Heart left ventricle (tissue), 16 donors: Measurements from ENCODE around the gene MSLN. TPM values are rescaled to one million over a fixed set of nuclear protein-coding genes. Genes with fewer than 3 reads are reported as not detected.

Source experiments
- ATAC-seq, 4 donors: fragments of 200-7000 bp; cut with Tn5 transposase; one replicate each; pipeline ENCODE4 v1.9.1; 2020 to 2022; ENCODE audit warnings: moderate library complexity in 4 of 4, mild to moderate bottlenecking in 3 of 4, moderate number of reproducible peaks in 1 of 4
- DNase-seq, 5 donors: peaks; one replicate each; pipeline ENCODE4 v3.0.0-alpha.2; 2020
- H3K27ac ChIP-seq, 12 donors: fragments of 200-600 bp; sonication (generic) in 4 of 12; one replicate each; pipeline versions ENCODE4 v1.5.0 to v1.8.0; 2016 to 2022; ENCODE audit warnings: mild to moderate bottlenecking in 2 of 12
- H3K27me3 ChIP-seq, 9 donors: fragments of 200-600 bp; sonication (generic) in 2 of 9; one replicate each; pipeline versions ENCODE4 v1.5.1 to v1.8.0; 2016 to 2022; ENCODE audit warnings: mild to moderate bottlenecking in 3 of 9
- H3K36me3 ChIP-seq, 9 donors: fragments of 200-600 bp; sonication (generic) in 2 of 9; one replicate each; pipeline versions ENCODE4 v1.5.0 to v1.8.0; 2018 to 2022; ENCODE audit warnings: mild to moderate bottlenecking in 2 of 9
- H3K4me1 ChIP-seq, 12 donors: fragments of 200-600 bp; sonication (generic) in 4 of 12; one replicate each; pipeline versions ENCODE4 v1.5.0 to v1.8.0; 2016 to 2022; ENCODE audit warnings: mild to moderate bottlenecking in 3 of 12
- H3K4me3 ChIP-seq, 12 donors: fragments of 200-600 bp; sonication (generic) in 4 of 12; one replicate each; pipeline versions ENCODE4 v1.5.0 to v1.8.0; 2017 to 2022; ENCODE audit warnings: mild to moderate bottlenecking in 9 of 12, moderate library complexity in 4 of 12
- H3K9me3 ChIP-seq, 12 donors: fragments of 200-600 bp; sonication (generic) in 4 of 12; one replicate each; pipeline versions ENCODE4 v1.5.0 to v1.8.0; 2016 to 2022; ENCODE audit warnings: mild to moderate bottlenecking in 1 of 12
- CTCF ChIP-seq, 12 donors: fragments of 200-600 bp; sonication (generic) in 4 of 12; IDR thresholded peaks; one replicate each; pipeline versions ENCODE4 v1.5.0 to v1.8.0; 2018 to 2022; ENCODE audit warnings: antibody characterized with exemption in 12 of 12, mild to moderate bottlenecking in 5 of 12
- POLR2A ChIP-seq, 2 donors: fragments of 450-650 bp; IDR thresholded peaks; one replicate each; pipeline ENCODE4 v1.6.1; 2017; ENCODE audit warnings: antibody characterized with exemption in 2 of 2, mild to moderate bottlenecking in 2 of 2, moderate library complexity in 2 of 2
- WGBS, 4 donors: extraction: QIAGEN DNeasy Blood & Tissue Kit in 2 of 4; methylation state at CpG; one replicate each; pipeline versions ENCODE4 v1.1.5 to v1.1.7; 2013 to 2018; 5-methylcytosine and 5-hydroxymethylcytosine counted together
- intact Hi-C, 10 donors: fragments of 100-400 bp; cut with DNase I; formaldehyde crosslinking; loops; one replicate each; pipeline versions ENCODE4 v1.11.1 to v1.14.2; 2022
- polyA plus RNA-seq, 2 donors: library from polyadenylated mRNA; stranded (reverse); fragments of 200-250 nt; gene quantifications; one replicate each; pipeline ENCODE4 v1.2.3, GENCODE V29; 2013
- total RNA-seq, 9 donors: library from RNA; depleted of rRNA in 2 of 9; stranded (reverse); fragments of >200 nt in 2 of 9; fragmentation: NEBNext Ultra II Directional in 3 of 9; extraction: Animal tissue kit (Norgen Biotek cat#: 25700) in 3 of 9; gene quantifications; one replicate each; pipeline versions ENCODE4 v1.1.0 to v1.2.4, GENCODE V29; 2016 to 2023
- donor health status: ischemic (EF 13 %, LVEDD 7.1; RV severe dilation, severe dysfunction).
- donor health status: healthy with polysubstance abuse.
- donor health status: DM: no; HTN: yes; CAD: no.
- donor health status: DM: no; HTN: no; CAD: no.
- donor health status: ischemic (EF 25% LVEDD 6.9; RV normal size, moderate dysfunction).
- donor health status: ischemic (EF 25% LVEDD 5.7; RV mildly dilated, moderate dysfunction).
- donor health status: healthy.
- donor health status: DM: yes; HTN: yes; CAD: no.
- donor health status: ischemic (EF 35%, LVEDD 5.7; RV mildly dilated, moderate dysfunction).
- donor health status: nonischemic (EF 11% LVEDD 7.7; RV severe dilation, severe dysfunction).
- donor health status: DM: yes; HTN: yes; CAD: no.
- donor health status: PGD.
- donor health status: ischemic (EF 29% LVEDD 5.4; RV normal size, mild dysfunction).
- donor health status: nonischemic (EF 23%, LVEDD 6.1; RV moderate dilation, normal function).

The MSLN gene
- total and polyA plus RNA-seq, 11 donors, result 0.48 to 82.2 (median 0.50) TPM; not detected in 8

DNA sequence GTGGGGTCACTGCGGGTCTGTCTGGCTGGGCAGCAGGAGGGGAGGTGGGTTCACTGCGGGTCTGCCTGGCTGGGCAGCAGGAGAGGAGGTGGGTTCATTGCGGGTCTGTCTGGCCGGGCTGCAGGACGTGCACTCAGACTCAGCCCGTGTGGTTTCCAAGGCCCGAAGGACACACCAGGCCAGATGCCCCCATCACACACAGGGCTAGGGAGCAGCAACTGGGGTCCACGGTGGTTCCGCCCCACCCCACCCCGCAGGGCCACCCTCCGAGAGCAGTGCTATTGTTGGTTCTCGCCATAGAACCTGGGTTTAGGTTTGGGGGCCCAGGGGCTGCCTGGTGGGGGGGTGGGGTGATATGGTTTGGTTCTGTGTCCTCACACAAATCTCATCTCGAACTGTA, 13.9 kb upstream of the MSLN start:
- no peak overlapping the region for H3K4me3 ChIP-seq
- no peaks in the 10 kb centered on the region for H3K9me3 ChIP-seq
- TF ChIP-seq POLR2A (IDR thresholded peaks at IDR 0.05), result no peak
- no peak for TF ChIP-seq CTCF (IDR thresholded peaks at IDR 0.05)
- H3K4me1 ChIP-seq, result no peaks in the 10 kb centered on the region
- no peaks in the 10 kb centered on the region for H3K36me3 ChIP-seq
- intact Hi-C loops, result loop anchor here in 1 of 10 donors (5.0 kb wide), 1 partner anchor 34 kb away; no protein-coding TSS in a partner anchor
- DNase-seq (no peak), ATAC-seq (no peak)
- peaks cover 0 to 28% (median 0%) of the 10 kb centered on the region in 9 donors for H3K27me3 ChIP-seq
- H3K27ac ChIP-seq, result no peak overlapping the region
- 38 to 84% (median 61%) methylated on average over 1 to 13 of the region's 13 CpGs for WGBS, 4 donors

DNA sequence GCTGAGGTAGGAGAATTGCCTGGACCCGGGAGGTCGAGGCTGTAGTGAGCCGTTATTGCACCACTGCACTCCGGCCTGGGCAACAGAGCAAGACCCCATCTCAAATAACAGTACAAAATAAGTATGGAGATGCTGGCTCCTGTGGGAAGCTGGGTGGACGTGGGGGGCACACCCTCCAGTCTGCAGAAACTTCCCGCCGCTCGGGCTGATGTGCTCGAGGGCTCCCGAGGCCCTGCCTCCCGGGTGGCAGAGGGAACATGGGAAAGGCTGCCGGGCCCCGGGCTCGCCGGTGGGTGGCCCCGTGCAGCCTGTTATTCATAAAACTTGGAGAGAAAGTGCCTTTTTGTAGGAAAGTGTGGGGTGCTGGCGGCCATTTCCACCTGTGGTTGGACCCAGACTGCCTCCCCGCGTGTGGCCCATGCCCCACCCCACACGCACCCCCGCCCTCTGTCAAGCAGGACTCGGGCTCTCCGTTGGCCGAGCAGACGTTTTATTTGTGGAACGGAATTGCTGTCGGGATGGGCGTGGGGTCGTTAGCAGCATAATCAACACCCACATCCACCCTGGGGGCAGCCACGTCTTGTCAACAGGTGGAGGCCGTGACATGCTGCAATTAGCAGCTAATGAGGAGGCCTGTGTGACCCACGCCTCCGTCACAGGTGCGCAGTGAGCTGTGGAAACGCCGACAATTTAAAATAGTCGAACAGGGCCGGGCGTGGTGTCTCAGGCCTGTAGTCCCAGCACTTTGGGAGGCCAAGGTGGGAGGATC, 12.4 kb upstream of the MSLN start:
- peaks cover 0 to 3% (median 0%) of the 10 kb centered on the region in 12 donors for H3K4me1 ChIP-seq
- H3K4me3 ChIP-seq, result no peak overlapping the region
- peak in 1 of 5 donors; percentile 4 for DNase-seq
- 80 to 89% (median 83%) methylated on average over 38 to 39 of the region's 39 CpGs for WGBS, 4 donors
- no peak for ATAC-seq
- H3K27me3 ChIP-seq, result peaks cover 0 to 29% (median 0%) of the 10 kb centered on the region in 9 donors
- intact Hi-C loops, result loop anchor here in 1 of 10 donors (5.0 kb wide), 1 partner anchor 36 kb away; no protein-coding TSS in a partner anchor
- H3K36me3 ChIP-seq, result no peaks in the 10 kb centered on the region
- TF ChIP-seq CTCF (IDR thresholded peaks at IDR 0.05) (no peak), POLR2A (IDR thresholded peaks at IDR 0.05) (no peak)
- H3K9me3 ChIP-seq, result no peaks in the 10 kb centered on the region
- no peak overlapping the region for H3K27ac ChIP-seq

GRCh38 chr16:749010-749409, 11.5 kb upstream of the MSLN start:
- ATAC-seq, result no peak

More at GRCh38 chr16:749010-749409, 11.5 kb upstream of the MSLN start:
- Histone ChIP-seq H3K36me3 (no peaks in the 10 kb centered on the region), H3K27ac (no peak overlapping the region), H3K9me3 (no peaks in the 10 kb centered on the region), H3K27me3 (peaks cover 0 to 28% (median 0%) of the 10 kb centered on the region in 9 donors), H3K4me1 (peaks cover 0 to 3% (median 0%) of the 10 kb centered on the region in 12 donors), H3K4me3 (no peak overlapping the region)
- 72 to 94% (median 80%) methylated on average over 6 of the region's 6 CpGs for WGBS, 4 donors
- intact Hi-C loops, result loop anchor here in 1 of 10 donors (5.0 kb wide), 1 partner anchor 37 kb away; no protein-coding TSS in a partner anchor
- TF ChIP-seq CTCF (IDR thresholded peaks at IDR 0.05) (no peak), POLR2A (IDR thresholded peaks at IDR 0.05) (no peak)
- DNase-seq, result no peak
